GM19328 (cell line): Measurements from ENCODE around the gene KRT6A.
"Not testable (repeated sequence)": the region's sequence is repeated elsewhere in the genome, so short reads cannot be mapped to it uniquely, and the experiment has no call there.

Experiments
- ATAC-seq: cut with Tn5 transposase; IDR thresholded peaks from one replicate; pipeline ENCODE4 v1.9.1; 2021; ENCODE audit warnings: mild to moderate bottlenecking, moderate library complexity; ENCODE audit not compliant: unreplicated experiment

Gene KRT6A

GRCh38 chr12:52506858-52507715 is 14.0 kb upstream of the KRT6A start:
- no peak for ATAC-seq

GRCh38 chr12:52502877-52503276 is 9.8 kb upstream of the KRT6A start:
- no peak for ATAC-seq

- ATAC-seq, result no peak
Measured at GRCh38 chr12:52501490-52501889, 8.4 kb upstream of the KRT6A start.

GRCh38 chr12:52500574-52500973 is 7.5 kb upstream of the KRT6A start:
- ATAC-seq, result not testable (repeated sequence)

- no peak for ATAC-seq
Measured at GRCh38 chr12:52499806-52500560, 6.9 kb upstream of the KRT6A start.

- no peak for ATAC-seq
Measured at GRCh38 chr12:52498946-52499345, 5.9 kb upstream of the KRT6A start.

GRCh38 chr12:52497975-52498374 is 4.9 kb upstream of the KRT6A start:
- ATAC-seq, result no peak

GRCh38 chr12:52496590-52497071 is 3.6 kb upstream of the KRT6A start:
- no peak for ATAC-seq

- ATAC-seq, result no peak
Measured at GRCh38 chr12:52496054-52496453, 3.0 kb upstream of the KRT6A start.

- ATAC-seq, result no peak
Measured at GRCh38 chr12:52495389-52495788, 2.3 kb upstream of the KRT6A start.

- no peak for ATAC-seq
Measured at GRCh38 chr12:52494518-52494917, 1.5 kb upstream of the KRT6A start.

- no peak for ATAC-seq
Measured at GRCh38 chr12:52494100-52494499, 1.0 kb upstream of the KRT6A start.

GRCh38 chr12:52492405-52492804 is 652 bp downstream of the KRT6A start:
- ATAC-seq, result not testable (repeated sequence)

GRCh38 chr12:52491495-52491894 is 1.6 kb downstream of the KRT6A start:
- not testable (repeated sequence) for ATAC-seq

GRCh38 chr12:52488736-52489135 is 4.3 kb downstream of the KRT6A start:
- no peak for ATAC-seq

GRCh38 chr12:52487744-52488443 is 5.2 kb downstream of the KRT6A start:
- not testable (repeated sequence) for ATAC-seq

- ATAC-seq, result no peak
Measured at GRCh38 chr12:52487211-52487610, 5.8 kb downstream of the KRT6A start.

GRCh38 chr12:52486166-52487105 is 6.6 kb downstream of the KRT6A start:
- no peak for ATAC-seq

- ATAC-seq, result no peak
Measured at GRCh38 chr12:52480073-52480472, 13.0 kb downstream of the KRT6A start.

GRCh38 chr12:52477651-52478050 is 15.4 kb downstream of the KRT6A start:
- no peak for ATAC-seq
